ENCODE results near the gene ADAMTS15.
A peak's percentile ranks its signal among the peaks of the same experiment; 100 is the strongest.

ADAMTS15 gene

DNA sequence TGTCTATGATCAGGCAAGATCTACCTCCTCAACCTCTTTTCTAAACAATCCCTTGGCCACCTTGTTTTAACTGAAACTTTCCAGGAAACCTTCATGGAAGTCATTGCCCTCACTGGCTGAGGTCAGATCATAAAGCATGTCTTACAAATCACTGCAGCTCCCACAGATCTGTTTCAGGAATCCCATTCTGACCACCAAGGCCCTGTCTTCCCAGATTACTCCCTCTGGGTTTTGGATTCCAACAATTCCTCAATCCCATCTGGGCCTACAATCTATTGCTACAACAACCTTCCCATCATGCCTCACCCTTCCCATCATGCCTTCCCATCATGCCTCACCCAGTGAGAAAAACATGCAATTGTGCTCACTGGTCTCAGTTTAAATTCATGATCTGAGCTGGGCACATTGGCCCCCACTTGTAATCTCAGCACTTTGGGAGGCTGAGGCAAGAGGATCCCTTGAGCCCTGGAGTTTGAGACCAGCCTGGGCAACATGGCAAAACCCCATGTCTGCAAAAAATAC, 15.9 kb downstream of the ADAMTS15 start:
- DNase-seq = no peak

DNA sequence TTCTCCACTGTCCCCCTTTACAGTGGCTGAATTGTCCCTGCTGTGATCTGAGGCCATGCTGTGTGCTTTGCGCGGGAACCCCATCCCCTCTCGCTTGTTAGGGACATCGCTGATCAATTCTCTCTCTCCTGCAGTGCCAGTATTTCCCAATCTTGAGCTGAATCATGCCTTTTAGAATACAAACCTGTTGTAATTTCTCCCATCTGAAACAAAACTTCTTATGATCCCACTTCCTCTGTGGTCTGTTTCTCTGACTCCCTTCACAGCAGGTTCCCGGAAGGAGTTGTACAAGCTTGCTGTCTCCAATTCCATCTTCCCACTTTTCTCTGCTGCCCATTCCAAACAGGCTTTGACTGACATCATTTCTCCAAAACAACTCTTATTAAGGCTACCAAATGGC, 16.8 kb downstream of the ADAMTS15 start:
- no peak for DNase-seq

DNA sequence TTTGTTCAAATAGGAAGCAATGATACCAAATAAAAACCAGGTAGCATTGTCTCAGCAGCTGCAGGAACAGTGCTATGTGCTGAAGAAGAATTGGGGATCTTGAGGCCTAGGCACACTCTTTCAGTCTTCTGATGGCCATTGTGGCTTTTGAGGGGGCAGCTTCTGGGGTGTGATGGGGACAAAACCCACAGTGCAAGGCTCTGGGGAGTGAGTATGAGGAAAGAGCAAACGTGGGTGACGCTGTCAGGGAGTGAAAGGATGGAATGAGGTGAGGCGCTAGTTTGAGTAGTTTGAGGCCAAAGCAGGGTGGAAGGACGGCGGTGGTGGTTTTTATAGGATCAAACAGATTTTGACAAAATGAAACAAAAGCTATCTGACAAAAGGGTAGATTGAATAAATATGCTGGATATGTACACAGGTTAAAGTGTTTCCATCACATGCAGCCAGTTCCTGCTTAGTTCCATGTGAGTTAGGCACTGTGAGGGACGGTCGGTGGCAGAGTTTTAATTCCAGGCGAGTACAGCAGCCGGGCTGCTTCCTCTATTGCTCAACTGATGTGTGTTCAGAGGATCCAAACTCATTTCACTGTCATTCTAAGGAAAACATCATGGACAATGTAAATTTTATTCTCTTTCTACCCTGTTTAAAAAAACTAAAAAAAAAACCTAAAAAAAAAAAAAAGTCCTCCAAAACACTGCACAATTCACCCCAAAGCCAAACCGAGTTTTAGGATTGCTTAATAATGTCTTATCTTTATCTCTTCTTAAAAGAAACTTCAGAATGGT, 18.9 kb downstream of the ADAMTS15 start:
- no peak for DNase-seq

DNA sequence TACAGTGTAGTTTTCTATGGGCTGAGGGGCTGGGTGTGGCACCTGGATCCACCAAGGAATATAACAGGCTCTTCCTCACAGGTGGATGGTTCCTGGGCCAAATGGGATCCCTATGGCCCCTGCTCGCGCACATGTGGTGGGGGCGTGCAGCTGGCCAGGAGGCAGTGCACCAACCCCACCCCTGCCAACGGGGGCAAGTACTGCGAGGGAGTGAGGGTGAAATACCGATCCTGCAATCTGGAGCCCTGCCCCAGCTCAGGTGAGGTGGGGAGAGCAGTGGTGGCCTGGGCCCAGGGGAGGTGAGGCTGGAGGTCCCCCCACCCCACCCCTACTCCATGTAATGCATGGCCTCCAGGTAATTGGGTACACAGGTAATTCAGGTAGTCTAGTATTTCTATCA, 20.7 kb downstream of the ADAMTS15 start:
- no peak for DNase-seq

DNA sequence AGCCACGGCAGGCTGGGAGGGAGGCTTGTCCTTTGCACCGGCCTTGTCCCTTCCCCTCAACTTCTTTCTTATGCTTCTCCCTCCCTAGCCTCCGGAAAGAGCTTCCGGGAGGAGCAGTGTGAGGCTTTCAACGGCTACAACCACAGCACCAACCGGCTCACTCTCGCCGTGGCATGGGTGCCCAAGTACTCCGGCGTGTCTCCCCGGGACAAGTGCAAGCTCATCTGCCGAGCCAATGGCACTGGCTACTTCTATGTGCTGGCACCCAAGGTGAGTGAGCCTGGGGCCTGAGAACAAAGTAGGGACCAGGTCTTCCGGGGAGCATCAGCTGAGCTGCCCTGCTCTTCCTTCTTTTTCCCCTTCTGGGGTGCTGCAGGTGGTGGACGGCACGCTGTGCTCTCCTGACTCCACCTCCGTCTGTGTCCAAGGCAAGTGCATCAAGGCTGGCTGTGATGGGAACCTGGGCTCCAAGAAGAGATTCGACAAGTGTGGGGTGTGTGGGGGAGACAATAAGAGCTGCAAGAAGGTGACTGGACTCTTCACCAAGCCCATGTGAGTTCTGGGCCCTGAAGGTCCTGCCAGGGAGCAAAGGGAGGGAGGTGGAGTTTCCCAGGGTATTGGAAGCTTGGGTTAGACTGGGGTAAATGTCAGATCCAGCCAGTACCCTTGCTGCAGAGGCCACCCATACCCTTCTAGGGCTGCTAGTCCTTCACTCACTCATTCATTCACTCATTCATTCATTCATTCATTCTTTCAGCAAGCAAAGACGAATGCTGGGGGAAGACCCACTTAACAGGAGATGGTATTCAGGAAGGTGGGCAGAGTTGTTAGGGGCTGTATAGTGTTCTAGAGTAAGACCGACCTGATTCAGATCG, 22.6 kb downstream of the ADAMTS15 start:
- no peak for DNase-seq

DNA sequence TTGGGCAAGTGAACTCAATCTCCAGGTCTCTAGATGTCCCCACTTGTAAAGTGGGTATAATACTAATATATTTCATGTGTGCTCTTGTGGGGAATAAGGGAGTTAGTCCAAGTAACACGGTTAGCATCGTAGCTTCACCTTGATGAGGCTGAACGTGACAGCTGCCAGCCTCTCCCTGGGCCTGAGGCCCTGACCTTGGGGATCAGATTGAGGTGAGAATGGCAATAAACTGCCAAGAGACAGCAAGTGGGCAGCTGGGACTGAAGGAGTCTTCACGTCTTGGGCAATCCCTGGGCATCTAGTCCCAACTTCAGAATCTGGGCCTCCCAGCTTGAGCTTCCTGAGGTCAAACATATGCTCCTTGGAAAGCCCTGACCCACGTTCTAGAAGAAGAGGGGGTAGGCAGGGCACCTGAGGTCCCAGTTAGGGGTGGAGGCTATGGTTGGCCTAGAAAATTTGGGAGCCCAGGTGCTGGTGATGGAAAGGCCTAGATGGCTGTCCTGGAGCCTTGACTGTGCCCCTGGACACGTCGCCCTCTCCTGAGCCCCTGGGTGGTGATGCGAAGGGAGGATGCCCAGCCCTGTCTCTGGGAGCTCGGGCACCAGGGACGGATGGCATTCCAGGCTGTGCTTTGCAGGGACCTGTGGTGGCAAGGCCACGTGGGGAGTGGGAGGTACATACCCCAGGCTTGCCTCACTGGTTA, 23.4 kb downstream of the ADAMTS15 start:
- DNase-seq = no peak

DNA sequence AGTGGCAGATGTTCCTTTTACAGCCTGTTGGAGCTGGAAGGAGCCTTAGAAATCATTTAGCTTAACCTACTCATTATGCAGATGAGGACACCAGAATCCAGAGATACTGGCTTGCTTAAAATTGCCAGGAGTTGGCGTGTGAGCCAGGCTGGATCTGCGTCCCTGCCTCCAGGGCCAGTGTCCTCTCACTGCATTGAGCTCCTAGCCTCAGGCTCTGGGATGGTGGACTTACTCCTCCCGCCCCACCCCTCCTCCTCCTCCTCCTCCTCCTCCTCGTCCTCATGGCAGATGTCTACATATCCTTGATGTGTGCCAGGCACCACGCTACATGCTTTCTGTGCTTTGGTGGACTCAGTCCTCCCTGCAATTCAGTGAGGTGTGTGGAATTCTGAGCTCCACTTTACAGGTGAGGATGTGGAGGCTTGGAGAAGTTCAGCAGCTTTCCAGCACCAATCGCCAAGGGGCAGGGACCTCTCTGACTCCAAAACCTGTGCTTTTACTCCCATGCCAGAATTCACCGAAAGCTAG, 24.1 kb downstream of the ADAMTS15 start:
- no peak for DNase-seq

- no peak for DNase-seq
Measured at GRCh38 chr11:130473056-130473794, 24.8 kb downstream of the ADAMTS15 start.

- no peak for DNase-seq
Measured at GRCh38 chr11:130473795-130474377, 25.4 kb downstream of the ADAMTS15 start.

- no peak for DNase-seq
Measured at GRCh38 chr11:130474637-130475400, 26.4 kb downstream of the ADAMTS15 start.

DNA sequence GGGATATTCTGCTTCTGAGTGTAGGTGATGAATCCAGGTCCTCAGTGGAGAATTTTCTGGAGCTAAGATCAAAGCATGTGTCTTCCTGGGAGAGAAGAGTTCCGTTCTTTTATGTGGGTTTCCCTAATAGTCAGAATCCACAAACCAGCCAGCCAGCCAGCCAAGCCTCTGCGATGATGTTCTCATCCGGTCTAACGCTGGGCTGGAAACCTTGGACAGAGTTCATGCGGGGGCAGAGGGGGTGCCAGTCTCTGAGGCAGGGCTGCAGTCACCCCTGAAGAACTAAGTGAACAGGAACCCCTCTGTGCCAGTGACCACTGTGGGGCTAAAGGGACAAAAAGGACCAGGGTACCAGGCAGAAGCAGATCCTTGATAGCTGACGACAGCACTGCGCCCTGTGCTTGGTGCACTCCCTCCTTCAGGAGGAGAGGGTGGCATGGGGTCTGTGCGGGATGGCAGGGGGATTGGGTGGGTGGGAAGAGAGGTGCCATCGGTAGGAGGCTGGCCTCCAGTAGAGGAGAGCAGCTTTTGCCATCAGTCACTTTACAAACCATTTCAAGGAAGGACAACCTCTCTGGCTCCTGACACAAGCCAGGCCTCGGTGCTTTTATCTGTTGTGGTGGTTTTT, 27.1 kb downstream of the ADAMTS15 start:
- no peak for DNase-seq

DNA sequence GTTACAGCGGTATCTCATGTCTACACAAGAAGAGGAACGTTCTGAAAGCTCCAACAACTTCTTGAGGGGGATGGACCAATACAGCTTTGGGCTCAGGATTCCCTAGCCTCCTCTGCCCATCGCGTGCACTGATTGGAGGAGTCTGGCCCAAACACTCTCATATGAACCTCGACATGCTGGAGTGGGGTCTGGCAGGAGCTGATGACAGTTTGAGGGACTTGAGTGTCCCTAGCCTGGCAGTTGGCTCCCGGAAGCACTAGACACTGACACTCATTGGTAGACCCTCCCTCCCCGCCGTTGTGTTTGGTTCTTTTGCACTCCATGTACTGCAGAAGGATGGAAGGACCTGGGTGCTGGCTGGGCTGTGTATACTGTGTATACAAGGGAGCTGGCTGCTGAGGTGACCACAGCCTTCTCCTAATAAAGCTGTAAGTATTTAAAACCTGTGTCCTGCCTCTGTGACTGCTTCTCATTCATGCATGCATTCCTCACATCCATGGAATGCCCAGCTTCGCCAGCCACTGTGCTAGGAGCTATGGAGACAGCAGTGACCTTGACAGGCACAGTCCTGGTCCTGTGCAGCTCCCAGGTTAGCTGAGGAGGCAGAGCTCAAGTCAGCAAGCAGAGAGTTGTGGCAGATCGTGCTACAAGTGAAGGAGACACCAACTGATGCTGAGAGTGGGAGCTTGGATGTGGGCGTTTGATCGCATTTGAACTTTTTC, 27.9 kb downstream of the ADAMTS15 start:
- DNase-seq = no peak

GRCh38 chr11:130476922-130477491, 28.6 kb downstream of the ADAMTS15 start:
- DNase-seq = no peak

DNA sequence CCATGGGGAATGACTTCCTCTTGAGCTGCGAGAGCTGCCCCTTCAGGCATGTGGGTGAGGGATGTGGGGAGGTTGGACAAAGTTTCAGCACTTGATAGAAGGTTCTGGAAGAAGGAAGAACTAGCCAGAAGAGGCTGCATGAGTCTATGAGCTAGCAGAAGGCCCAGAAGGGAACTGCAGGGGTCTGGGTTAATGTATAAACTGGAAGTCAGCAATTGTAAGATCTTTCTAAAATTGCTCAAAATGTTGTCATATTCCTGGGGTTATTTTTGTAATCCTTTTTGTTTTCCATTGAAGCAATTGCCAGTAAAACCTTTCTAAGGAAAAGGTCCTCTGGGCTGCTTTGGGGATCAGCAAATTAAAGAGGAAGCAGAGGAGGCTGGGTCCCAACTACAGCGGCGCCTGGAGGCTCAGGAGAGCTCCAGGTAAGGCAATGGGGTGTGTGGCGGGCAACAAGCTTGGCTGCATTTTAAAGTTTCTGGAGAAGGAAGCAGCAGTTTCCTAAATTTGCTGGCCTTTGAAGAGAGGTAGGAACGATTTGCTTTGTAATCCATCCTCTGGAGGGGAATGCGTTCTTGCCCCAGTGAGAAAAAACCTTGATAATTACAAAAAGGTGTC, 29.2 kb downstream of the ADAMTS15 start:
- DNase-seq = no peak

DNA sequence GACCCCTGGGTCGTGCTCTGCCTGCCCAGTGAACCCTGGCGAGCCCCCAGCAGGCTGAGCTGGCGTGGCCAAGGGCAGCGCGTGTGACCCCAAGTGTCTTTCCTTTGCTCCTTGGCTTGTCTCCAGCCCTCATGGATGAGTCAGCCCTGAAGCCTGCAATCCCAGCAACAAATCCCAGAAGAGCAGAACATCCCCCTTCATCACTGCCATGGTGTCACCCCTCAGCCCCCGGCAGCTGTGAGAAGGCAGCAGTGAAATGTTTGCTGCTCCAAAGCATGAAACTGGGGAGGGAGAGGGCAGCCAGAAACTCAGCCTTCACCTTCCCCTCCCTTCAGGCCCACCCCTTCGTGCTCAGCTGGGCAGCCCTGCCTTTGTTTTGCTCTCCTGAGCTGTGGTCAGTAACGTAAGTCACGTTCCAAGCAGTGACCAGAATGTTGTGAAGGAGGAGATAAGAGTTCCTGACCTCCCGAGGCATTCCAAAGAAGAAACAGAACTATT, 29.8 kb downstream of the ADAMTS15 start:
- no peak for DNase-seq

- no peak for DNase-seq
Measured at GRCh38 chr11:130478881-130479280, 30.4 kb downstream of the ADAMTS15 start.

DNA sequence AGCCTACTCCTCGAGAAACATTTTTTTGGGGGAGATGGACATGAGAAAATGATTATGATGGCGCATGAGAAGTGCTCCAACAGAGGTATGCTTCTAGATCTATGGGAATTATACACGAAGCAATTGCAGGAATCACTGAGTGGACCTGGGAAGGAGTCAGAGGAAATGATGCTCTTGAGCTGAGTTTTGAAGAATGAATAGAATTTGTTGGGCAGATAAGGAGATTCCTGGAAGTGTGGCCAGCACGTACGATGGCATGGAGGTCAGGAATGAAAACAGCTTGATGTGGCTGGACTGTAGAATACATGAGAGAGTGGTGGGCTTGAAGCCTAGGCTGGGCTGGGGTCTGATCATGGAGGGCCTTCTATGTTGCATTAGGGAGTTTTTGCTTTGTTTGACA, 31.7 kb downstream of the ADAMTS15 start:
- DNase-seq = no peak

DNA sequence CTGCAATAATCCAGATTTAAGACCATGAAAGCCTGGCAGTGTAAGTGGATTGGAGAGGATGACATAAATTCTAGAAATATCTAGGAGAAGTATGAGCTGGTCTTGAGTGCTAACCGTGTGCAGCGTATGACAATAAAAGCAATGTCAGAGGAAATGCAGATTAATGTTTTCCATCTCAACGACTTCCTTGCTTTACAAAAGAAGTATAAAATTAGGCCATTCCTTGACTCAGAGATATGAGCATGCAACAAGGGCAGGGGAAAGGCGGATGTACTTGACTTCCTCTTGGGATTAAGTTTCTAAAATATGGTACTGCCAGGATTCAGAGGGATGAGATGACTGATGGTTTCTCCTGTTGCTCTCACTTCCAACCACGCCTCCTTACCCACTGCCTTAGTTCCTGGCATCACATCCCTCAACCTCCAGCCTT, 32.3 kb downstream of the ADAMTS15 start:
- DNase-seq = peak; percentile 17

GRCh38 chr11:130483124-130483523, 34.7 kb downstream of the ADAMTS15 start:
- no peak for DNase-seq
